Liver (tissue), 3 donors: Measurements from ENCODE around the gene DNAH17.

Experiments
- MAX ChIP-seq: IDR thresholded peaks from 2 replicates; pipeline ENCODE4 v1.6.1; 2016; ENCODE audit warnings: antibody characterized with exemption
- TAF1 ChIP-seq: conservative IDR thresholded peaks from 2 replicates; pipeline ENCODE4 v1.6.1; 2016; ENCODE audit warnings: antibody characterized with exemption, mild to moderate bottlenecking
- TF ChIP-seq, protein P1 (sequence below): fragments of 150-350 bp; IDR thresholded peaks from 2 replicates; pipeline ENCODE4 v1.5.1; 2017; ENCODE audit warnings: improper control_type of control experiment, low read depth, low read length; ENCODE audit not compliant: missing input control
- donor health status: healthy.
- donor health status: healthy.

DNA sequence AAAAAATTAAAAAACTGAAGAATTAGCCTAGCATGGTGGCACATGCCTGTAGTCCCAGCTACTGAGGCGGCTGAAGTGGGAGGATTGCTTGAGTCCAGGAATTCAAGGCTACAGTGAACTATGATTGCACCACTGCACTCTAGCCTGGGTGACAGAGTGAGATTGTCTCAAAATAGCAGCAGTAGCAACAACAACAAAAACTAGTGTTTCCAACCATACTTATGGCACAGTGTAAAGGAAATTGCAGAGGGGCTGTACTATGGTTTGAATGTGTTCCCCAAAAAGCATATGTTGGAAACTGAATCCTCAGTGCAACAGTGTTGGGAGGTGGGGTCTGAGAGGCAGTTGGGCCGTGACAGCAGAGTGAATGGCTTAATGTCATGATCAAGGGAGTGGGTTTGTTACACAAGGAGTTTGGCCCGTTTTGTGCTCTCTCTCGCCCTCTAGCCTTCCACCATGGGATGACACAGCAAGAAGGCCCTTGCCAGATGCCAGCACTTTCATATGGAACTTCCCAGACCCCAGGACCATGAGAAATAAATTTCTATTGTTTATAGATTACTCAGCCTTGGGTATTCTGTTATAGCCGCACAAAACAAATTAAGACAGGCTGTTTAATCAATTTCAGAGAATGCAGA is 128.7 kb downstream of the DNAH17 start:
- TF ChIP-seq TAF1 (no peak), MAX (no peak)
- TF ChIP-seq, protein P1, sequence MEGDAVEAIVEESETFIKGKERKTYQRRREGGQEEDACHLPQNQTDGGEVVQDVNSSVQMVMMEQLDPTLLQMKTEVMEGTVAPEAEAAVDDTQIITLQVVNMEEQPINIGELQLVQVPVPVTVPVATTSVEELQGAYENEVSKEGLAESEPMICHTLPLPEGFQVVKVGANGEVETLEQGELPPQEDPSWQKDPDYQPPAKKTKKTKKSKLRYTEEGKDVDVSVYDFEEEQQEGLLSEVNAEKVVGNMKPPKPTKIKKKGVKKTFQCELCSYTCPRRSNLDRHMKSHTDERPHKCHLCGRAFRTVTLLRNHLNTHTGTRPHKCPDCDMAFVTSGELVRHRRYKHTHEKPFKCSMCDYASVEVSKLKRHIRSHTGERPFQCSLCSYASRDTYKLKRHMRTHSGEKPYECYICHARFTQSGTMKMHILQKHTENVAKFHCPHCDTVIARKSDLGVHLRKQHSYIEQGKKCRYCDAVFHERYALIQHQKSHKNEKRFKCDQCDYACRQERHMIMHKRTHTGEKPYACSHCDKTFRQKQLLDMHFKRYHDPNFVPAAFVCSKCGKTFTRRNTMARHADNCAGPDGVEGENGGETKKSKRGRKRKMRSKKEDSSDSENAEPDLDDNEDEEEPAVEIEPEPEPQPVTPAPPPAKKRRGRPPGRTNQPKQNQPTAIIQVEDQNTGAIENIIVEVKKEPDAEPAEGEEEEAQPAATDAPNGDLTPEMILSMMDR: no peak
